Measurements from ENCODE around the gene UNC79. TPM values are rescaled to one million over a fixed set of nuclear protein-coding genes. Genes with fewer than 3 reads are reported as not detected.
"Not testable (repeated sequence)": the region's sequence is repeated elsewhere in the genome, so short reads cannot be mapped to it uniquely, and the experiment has no call there.

UNC79 gene
- total RNA-seq: under 1 TPM; 0.33 to 0.73 (median 0.51) TPM

GRCh38 chr14:93430315-93431035, at the start of gene UNC79:
Gene UNC79, plus strand, starts transcription at chr14:93430939. Its CDS starts 91 bp downstream, at chr14:93431030.
- no peak within 1 kb of the TSS for H3K4me3 ChIP-seq
- DNase-seq (no peak), ATAC-seq (no peak)
- no peaks in the 10 kb centered on the region for H3K4me1 ChIP-seq
- TF ChIP-seq CTCF (IDR thresholded peaks at IDR 0.05 in 4 of 5, conservative IDR thresholded peaks at IDR 0.05 in 1 of 5): no peak
- TF ChIP-seq POLR2A (IDR thresholded peaks at IDR 0.05): no peak
- H3K27me3 ChIP-seq: peaks cover 15 to 27% (median 15%) of the 10 kb centered on the region in 3 donors
- in situ Hi-C loops (cut with MboI; ENCODE audit: low sequenced_read_pairs in 4 of 4) (no loop called here), intact Hi-C loops (cut with DNase I; ENCODE audit: low total_unique reads) (no loop called here)
- H3K27ac ChIP-seq: no peak within 1 kb of the TSS
- H3K9me3 ChIP-seq: peaks cover 0 to 5% (median 0%) of the 10 kb centered on the region in 3 donors
- H3K36me3 ChIP-seq: no peaks in the 10 kb centered on the region

DNA sequence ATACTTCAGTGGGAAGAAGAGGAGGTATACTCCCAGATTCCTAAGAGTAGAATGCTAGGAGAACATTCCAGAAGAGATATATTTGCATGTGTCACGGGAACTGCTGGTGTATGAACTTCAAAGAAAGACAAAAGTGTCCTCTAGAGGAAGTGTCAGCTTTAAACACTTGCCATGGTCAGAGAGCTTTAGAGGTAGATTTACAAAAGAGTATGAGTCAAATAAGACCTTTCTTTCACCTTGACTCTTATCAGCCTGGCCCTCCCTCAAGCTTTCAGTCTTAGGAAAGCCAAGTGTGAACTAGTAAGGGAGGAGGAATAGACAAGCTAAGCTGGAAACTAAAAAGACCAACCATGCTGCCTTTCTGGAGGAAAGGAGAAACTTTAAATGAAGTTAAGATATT, 49.1 kb upstream of the UNC79 start:
- H3K27me3 ChIP-seq: no peaks in the 10 kb centered on the region
- H3K27ac ChIP-seq: no peak overlapping the region
- no peaks in the 10 kb centered on the region for H3K9me3 ChIP-seq
- intact Hi-C loops (cut with DNase I; ENCODE audit: low total_unique reads) (no loop called here), in situ Hi-C loops (cut with MboI; ENCODE audit: low sequenced_read_pairs in 4 of 4) (no loop called here)
- DNase-seq (no peak), ATAC-seq (no peak)
- no peak overlapping the region for H3K4me3 ChIP-seq
- TF ChIP-seq CTCF (IDR thresholded peaks at IDR 0.05 in 4 of 5, conservative IDR thresholded peaks at IDR 0.05 in 1 of 5): no peak
- no peak for TF ChIP-seq POLR2A (IDR thresholded peaks at IDR 0.05)
- H3K4me1 ChIP-seq: no peaks in the 10 kb centered on the region
- H3K36me3 ChIP-seq: no peaks in the 10 kb centered on the region

- ATAC-seq; DNase-seq; intact Hi-C loops (cut with DNase I; ENCODE audit: low total_unique reads); in situ Hi-C loops (cut with MboI; ENCODE audit: low sequenced_read_pairs in 4 of 4); H3K9me3 ChIP-seq; H3K4me3 ChIP-seq; H3K27ac ChIP-seq; H3K27me3 ChIP-seq; H3K4me1 ChIP-seq; H3K36me3 ChIP-seq: not testable (repeated sequence)
Measured at GRCh38 chr14:93384256-93384655, 46.5 kb upstream of the UNC79 start.

DNA sequence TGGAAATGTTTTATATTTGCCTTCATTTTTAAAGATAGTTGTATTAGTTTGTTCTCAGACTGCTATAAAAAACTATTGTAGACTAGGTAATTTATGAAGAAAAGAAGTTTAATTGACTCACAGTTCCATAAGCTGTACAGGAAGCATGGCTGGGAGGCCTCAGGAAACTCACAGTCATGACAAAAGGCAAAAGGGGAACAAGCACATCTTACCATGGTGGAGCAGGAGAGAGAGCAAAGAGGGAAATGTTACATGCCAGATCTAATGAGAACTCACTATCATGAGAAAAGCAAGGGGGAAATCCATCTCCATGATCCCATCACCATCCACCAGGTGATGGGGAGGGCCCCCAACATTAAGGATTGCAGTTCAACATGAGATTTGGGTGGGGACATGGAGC, 35.5 kb upstream of the UNC79 start:
- Histone ChIP-seq H3K4me1 (no peaks in the 10 kb centered on the region), H3K9me3 (no peaks in the 10 kb centered on the region), H3K27ac (no peak overlapping the region), H3K27me3 (no peaks in the 10 kb centered on the region), H3K36me3 (no peaks in the 10 kb centered on the region), H3K4me3 (no peak overlapping the region)
- no peak for TF ChIP-seq CTCF (IDR thresholded peaks at IDR 0.05 in 4 of 5, conservative IDR thresholded peaks at IDR 0.05 in 1 of 5)
- no peak for TF ChIP-seq POLR2A (IDR thresholded peaks at IDR 0.05)
- ATAC-seq (no peak), DNase-seq (no peak)
- in situ Hi-C loops (cut with MboI; ENCODE audit: low sequenced_read_pairs in 4 of 4): no loop called here
- intact Hi-C loops (cut with DNase I; ENCODE audit: low total_unique reads): no loop called here

DNA sequence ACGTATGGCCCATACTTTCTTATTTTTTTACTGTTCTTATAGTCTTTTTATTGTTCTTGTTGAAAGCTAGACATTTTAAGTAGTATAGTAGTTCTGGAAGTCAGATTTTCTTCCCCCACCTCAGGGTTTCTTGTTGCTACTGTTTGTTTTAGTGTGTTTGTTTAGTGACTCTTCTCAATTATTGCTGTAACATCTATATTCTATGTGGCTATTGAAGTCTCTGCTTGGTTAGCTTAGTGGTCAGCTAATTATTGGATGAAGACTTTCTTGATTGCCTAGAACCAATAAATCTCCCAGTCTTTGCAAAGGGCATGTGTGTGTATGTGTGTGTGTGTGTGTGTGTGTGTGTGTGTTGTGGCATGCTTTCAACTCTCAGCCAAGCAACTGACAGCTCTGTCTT, 34.3 kb upstream of the UNC79 start:
- Histone ChIP-seq H3K4me1 (no peaks in the 10 kb centered on the region), H3K36me3 (no peaks in the 10 kb centered on the region), H3K27ac (no peak overlapping the region), H3K4me3 (no peak overlapping the region), H3K27me3 (no peaks in the 10 kb centered on the region), H3K9me3 (no peaks in the 10 kb centered on the region)
- in situ Hi-C loops (cut with MboI; ENCODE audit: low sequenced_read_pairs in 4 of 4): no loop called here
- intact Hi-C loops (cut with DNase I; ENCODE audit: low total_unique reads): no loop called here
- ATAC-seq (no peak), DNase-seq (no peak)
- TF ChIP-seq CTCF (IDR thresholded peaks at IDR 0.05 in 4 of 5, conservative IDR thresholded peaks at IDR 0.05 in 1 of 5) (no peak), POLR2A (IDR thresholded peaks at IDR 0.05) (no peak)

All from gastrocnemius medialis (tissue), 4 donors.